HCEC 1CT (cell line): ENCODE measurements around the gene CTAGE9.

ENCODE experiments used
- DNase-seq: peaks from one replicate; pipeline ENCODE4 v3.0.0-alpha.2; 2017

CTAGE9 gene

DNA sequence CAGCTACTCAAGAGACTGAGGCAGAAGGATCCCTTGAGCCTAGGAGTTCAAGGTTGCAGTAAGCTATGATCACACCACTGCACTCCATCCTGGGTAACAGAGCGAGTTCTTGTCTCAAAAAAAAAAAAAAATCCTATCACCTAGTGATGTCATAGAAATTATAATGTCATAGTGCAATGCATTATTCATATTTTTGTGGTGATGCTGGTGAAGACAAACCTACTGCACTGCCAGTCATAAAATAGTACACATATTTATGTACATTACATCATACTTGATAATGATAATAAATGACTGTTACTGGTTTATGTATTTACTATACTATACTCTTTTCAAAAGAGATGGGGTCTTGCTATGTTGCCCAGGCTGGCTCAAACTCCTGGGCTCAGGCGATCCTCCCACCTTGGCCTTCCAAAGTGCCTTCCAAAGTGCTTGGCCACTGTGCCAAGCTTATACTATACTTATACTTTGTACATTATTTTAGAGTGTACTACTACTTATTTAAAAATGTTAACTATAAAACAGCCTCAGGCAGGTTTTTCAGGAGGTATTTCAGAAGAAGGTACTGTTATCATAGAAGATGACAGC, 47.1 kb downstream of the CTAGE9 start:
- no peak for DNase-seq

GRCh38 chr6:131660195-131660594, 50.6 kb downstream of the CTAGE9 start:
- peak; percentile 45 for DNase-seq
